ENCODE measurements around the gene DMP1.

DNA sequence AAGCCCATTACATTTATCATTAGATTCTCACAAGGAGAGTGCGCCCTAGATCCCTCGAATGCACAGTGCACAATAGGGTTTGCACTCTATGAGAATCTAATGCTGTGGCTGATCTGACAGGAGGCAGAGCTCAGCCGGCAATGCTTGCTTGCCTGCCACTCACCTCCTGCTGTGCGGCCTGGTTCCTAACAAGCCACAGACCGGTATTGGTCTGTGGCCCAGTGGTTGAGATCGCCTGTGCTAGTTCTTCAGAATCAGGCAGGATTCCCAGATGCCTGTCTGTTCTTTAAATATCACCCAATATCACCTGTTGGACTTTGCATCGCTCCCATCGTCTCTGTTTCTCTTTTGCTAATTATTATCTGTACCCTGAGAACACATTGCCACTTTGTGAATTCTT lies 27.8 kb upstream of the DMP1 start:
- TF ChIP-seq POLR2A (IDR thresholded peaks at IDR 0.05) = no peak
- TF ChIP-seq, protein P1, sequence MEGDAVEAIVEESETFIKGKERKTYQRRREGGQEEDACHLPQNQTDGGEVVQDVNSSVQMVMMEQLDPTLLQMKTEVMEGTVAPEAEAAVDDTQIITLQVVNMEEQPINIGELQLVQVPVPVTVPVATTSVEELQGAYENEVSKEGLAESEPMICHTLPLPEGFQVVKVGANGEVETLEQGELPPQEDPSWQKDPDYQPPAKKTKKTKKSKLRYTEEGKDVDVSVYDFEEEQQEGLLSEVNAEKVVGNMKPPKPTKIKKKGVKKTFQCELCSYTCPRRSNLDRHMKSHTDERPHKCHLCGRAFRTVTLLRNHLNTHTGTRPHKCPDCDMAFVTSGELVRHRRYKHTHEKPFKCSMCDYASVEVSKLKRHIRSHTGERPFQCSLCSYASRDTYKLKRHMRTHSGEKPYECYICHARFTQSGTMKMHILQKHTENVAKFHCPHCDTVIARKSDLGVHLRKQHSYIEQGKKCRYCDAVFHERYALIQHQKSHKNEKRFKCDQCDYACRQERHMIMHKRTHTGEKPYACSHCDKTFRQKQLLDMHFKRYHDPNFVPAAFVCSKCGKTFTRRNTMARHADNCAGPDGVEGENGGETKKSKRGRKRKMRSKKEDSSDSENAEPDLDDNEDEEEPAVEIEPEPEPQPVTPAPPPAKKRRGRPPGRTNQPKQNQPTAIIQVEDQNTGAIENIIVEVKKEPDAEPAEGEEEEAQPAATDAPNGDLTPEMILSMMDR (IDR thresholded peaks at IDR 0.05) = no peak

All from testis (tissue), 2 donors.